ENCODE results near the gene NFATC2.
A peak's percentile ranks its signal among the peaks of the same experiment; 100 is the strongest.

NFATC2 gene

DNA sequence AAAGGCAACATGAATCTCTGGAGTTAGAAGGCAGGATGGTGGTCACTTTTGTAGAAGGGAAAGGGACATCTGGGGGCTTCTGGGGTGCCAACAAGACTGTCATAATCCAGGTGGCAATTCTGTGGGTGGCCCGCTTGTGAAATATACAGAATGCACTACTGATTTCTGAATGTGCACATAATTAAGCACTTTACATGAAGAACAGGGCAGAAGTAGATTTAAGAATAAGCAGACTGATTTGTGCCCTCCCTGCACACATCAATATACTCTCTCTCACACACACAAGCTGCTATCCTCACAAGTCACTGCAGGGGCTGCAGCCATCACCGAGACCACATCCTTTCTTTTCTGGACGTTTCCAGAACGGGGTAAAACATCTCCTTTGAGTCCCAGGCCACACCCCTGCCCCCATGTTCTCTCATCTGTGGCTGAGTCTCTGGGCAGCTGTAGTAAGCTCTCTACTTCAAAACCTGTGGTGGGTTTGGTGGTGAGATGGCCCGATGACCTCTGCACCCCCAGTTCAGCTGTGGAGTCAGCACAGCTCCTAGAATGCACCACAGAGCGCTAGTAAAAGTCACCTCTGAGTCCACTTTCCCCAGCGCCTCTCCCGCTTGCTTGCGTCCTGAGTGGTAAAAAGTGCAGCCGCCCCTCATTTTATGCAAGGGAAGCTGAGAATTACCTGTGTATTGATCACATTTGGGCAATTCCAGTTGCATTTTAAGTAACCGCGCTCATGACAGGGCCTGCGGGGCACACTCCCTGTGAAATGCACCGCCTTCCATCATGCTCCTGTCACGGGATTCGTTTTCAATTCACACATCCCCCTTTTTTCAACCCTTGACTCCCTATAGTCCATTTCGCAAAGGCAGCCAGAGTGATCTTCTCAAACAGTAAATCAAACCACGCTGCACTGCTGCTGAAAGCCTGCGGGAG lies 115.5 kb downstream of the NFATC2 start:
- no peak for DNase-seq

DNA sequence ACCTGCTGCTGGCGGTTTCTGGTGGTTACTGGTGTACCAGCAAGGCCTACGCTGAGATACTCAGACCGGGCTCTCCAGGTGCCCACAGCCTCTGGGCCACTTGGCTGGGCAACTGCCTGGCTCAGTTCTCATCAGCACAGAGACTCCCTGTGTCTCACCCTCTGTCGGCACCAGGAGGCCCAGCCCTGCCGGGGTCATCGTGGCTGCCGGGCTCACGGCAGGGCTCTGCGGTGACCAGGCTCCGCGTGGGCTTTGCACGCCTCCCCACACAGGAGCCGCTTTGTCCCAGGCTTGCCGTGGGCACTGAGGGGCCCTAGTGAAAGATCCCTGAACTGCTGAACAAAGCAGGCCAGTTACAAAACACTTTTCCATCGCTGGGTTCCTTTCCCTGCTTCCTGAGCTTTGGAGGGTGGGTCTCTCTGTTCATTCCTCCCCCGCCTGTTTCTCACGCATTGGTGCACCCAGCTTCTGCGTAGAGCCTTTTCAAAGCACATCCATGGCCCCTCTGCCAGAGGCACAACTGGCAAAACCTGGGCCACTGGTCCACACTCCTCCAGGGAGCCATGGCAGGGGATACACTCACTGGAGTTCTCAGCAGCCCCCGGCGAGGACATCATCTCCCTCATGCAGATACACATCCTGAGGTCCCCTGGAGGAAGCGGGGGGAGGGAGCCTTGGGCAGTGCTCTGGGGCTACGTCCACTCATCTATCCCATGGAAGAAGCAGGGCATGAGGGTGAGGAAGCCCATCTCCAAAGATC lies 117.0 kb downstream of the NFATC2 start:
- no peak for DNase-seq

DNA sequence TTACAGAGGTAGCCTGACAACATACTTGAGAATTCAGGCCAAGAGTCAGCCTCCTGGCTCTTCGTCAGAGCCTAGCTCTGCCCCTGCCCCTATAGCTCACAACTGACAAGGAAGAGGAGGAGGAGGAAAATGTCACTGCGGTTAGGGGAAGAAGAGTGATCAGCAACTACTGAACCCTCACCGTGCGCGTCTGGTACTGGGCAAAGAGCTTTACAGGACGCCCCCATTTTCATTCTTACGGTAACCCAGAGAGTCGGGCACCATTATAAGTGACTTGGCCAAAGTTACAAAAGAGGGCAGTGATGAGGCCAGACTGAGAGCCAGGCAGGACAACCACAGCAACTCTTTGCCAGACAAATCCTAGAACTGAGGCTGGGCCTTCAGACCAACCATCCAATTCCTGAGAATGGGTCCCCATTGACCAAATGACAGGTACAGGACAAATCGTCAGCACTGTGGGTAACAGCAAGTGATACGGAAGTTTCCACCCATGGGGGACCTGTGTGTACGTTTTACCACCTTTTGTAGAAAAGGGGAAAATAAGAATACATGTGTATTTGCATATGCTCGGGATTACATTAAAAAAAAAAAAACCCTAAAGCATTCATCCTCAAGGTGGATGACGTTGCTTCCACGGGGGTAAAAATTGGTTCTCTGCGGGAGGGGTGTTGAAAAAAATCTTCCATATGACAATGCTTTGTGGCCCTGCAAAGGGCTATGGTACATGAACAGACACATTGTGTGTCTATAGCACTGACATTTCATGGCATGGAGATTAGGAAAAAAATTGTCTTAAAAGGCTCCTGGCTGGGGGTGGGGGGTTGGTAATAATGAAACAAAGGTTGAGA lies 118.0 kb downstream of the NFATC2 start:
- no peak for DNase-seq

DNA sequence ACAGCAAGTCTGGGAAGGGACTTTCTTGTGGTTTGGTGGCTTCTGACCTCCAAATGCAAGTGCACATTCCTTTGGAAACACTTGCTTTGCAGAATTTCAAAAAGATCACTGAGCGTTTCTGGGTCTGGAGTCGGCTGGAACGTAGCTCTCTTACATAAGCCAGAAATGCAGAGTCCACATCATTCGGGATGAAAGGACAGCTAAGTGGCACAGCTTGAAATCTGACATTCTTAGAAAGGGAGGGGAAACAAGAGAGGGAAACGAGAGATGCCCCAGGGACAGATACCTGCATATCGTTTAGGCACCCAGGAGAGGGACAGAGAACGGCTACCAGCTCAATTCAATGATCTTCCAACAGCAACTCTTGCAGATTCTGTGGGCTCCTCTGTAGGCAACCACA lies 118.7 kb downstream of the NFATC2 start:
- no peak for DNase-seq

DNA sequence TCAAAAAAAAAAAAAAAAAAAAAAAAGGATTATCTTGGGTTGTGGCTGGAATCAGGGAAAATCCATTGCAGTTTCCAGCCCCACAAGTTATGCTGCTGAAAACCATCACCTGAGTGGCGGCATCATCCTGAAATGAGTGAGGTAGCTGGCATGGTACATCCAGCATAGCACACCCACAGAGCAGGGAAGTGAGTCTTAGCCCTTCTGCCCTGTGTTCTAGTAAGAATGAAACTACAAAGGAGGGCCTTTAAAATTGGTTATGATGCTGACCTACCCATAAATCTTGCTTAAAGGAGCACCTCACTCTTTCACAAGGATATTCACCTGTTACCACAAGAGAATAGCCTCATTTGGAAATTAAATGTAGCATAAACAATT lies 119.2 kb downstream of the NFATC2 start:
- no peak for DNase-seq

DNA sequence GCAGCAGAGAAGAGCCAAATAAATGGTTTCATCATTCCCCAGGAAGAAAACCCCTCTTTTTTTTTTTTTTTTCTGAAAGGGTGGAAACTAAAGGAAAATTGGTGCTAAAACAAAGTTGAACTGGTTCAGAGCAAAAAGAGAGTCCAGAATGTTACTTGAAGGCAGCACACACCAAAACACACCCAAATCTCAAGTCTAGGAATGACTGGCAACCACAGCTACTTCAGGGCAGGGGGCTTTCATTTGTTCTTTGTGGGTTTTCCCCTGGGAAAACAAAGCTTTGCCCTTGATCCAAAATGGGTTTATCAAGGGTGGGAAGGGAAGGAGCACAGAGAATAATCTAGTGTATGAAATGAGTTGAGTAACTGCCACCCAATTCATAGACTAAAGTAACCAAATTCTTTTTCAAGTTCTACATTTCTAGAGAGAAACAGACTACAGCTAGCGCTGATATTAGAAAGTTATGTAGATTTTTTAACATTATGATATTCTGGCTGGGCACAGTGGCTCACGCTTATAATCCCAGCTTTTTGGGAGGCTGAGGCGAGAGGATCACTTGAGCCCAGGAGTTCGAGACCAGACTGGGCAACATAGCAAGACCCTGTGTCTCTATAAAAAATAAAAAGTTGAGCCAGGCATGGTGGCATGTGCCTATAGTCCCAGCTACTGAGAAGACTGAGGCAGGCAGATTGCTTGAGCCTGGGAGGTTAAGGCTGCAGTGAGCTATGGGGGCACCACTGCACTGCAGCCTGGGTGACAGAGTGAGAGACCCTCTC lies 119.8 kb downstream of the NFATC2 start:
- DNase-seq = no peak

DNA sequence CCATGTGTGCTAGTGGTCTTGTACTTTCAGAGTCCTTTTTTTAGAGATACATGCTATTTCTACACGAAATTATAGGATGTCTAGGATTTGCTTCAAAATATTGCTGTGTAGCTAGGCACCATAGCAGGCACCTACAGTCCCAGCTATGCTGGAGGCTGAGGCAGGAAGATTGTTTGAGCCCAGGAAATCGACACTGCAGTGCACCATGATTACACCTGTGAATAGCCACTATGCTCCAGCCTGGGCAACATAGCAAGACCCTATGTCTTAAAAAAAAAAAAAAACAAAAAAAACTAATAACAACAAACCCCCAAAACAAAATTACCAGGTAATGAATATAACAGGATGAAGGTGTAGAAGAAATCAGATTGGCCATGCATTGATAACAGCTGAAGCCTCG lies 121.7 kb downstream of the NFATC2 start:
- DNase-seq = no peak

DNA sequence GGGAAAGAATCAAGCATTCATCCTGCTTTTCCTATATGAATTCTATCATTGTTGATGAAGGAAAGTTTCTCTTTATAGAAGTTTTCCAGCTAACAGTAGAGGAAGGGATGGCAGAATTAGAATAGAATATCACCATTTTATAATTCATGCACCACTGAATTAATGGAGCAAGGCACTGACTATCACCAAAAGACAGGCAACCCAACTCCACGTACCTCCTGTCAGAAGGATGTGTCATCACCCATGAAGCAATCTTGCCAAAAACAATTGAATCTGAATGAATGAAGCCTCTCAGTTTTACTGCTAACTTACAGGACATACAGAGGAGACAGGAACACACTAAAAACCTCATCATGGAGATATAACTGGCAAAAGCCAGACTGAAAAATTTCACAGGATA lies 122.4 kb downstream of the NFATC2 start:
- DNase-seq = no peak

DNA sequence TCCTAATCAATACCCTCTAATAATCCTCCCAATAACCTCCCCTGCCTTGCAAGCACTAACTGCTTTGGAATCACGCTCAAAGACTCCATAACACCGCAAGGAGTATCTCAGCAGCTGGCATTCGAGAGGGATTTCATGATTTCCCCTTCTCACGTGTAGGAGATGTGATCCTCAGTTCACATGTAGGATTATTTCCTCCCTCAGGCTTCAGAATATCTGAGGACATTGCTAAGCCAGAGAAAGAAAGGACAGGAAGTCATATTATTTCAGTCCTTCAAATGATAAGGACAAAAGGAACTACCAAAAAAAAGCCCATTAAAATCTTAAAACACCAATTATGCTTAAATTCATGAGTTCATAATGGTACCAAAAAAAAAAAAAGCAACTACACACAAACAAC lies 122.9 kb downstream of the NFATC2 start:
- no peak for DNase-seq

DNA sequence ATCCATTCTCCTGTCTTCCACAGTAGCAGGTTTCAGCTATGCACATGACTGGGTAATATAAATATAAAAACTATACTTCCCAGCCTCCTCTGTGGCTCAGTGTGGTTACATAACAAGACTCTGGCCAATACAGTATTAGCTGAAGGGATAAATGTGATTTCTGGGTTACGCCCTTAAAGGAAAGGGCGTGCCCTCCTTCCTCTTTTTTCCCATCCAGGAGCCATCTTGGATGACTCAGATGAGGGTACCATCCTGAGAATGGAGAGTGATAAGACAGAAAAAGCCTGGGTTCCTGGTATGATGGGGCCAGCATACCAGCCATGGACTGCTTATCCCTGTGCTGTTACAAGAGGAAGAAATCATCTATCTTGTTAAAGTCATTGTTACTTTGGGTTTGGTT lies 123.3 kb downstream of the NFATC2 start:
- no peak for DNase-seq

DNA sequence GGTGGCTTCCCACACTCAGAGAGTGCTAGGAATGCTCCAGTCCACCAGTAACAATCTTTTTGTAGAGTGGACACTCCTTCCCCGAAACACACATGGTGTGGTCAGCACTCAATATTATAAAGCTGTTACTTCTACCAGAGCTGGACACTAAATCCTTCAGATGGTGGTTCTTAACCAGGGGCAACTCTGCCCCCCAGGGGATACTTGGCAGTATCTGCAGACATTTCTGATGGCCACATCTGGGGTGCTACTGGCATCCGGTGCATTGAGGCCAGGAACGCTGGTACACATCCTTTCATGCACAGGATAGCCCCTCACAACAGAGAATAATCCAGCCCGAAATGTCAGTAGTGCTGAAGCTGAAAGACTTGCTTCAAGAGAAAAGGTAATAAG lies 124.4 kb downstream of the NFATC2 start:
- no peak for DNase-seq

DNA sequence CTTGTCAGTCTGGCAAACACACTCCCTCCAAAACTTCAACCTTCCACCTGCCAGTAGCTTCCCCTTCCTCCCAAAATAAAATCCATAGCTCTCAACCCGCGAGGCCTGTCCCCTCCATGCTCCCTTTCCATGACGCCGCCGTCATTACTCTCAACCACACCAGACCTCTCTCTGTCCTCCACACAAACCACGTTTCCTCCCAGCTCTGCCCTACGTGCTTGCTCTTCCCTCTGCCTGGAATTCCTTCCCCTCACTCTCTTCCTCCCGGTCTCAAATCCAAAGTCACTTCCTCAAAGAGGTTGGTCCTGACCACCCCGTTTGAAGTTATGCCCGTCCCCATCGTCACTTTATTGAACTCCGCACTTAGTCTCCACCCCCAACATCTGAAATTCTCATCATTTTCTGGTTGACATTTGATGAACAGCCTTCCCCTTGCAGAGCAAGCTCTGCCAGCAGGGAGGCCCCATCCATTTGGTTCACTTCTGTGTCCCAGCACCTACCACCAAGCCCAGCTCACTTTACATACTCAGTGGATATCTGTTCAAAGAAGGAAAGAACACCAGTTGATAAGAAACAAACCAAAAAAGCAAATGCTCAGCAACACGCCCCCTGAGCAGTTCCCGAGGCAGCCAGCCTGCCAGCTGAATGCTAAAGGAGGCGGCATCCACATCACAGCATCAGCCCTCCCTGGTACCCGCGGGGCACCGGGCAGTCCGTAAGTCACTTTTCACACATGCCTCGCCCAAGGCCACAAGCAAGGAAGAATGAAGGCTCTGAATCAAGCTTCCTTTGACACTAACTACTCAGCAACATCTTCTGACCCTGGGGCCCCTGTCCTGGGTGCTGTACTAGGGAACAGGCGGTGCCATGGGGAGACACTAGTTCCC lies 125.0 kb downstream of the NFATC2 start:
- DNase-seq = no peak

DNA sequence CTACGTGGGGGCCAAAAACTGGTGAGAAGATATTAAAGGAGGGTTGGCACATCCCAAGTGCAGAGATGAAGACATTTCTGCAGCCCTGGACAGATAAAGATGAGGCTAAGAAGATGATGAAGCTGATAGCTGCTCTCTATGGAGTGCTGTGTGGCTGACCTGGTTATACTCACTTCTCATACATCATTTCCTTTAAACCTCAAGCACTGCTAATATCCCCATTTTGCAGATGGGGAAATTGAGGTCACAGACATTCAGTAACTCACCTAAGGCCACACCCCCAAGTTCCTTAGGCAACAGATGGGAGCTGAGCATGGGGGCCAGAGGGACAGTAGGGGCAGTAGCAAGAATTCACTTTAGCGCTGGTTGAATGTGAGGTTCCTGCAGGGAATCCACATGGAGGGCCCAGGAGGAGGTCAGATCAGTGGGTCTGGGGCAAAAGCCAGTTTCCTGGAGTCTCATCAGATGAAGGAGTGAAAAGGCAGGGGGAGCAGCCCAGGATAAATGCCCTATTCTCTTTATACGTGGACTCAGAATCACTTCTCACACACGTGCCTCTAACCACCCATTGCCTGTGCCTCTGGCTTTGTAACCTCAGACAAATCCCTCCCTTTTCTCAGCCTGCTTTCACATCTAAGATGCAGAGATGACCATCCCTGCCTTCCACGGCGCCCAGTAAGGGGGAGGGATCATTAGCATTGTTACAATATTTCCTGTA lies 125.8 kb downstream of the NFATC2 start:
- no peak for DNase-seq

DNA sequence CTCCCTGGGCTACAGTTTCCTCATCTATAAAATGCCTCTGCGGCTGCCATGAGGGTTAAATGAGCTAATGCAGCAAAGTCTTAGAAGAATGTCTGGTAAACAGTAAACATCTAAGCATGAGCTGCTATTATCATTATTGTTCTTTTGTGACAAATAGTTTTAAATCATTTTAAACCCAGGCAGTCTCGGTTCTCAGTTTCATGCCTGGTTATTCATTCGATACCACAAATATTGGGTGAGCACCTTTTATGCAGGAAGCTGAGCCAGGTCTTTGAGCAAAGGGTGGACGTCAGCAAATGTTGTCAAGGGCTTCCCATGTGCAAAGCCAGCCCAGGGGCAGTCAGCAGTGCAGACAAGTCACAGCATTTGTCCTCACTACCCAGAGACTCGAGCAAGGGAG lies 128.7 kb downstream of the NFATC2 start:
- DNase-seq = no peak

DNA sequence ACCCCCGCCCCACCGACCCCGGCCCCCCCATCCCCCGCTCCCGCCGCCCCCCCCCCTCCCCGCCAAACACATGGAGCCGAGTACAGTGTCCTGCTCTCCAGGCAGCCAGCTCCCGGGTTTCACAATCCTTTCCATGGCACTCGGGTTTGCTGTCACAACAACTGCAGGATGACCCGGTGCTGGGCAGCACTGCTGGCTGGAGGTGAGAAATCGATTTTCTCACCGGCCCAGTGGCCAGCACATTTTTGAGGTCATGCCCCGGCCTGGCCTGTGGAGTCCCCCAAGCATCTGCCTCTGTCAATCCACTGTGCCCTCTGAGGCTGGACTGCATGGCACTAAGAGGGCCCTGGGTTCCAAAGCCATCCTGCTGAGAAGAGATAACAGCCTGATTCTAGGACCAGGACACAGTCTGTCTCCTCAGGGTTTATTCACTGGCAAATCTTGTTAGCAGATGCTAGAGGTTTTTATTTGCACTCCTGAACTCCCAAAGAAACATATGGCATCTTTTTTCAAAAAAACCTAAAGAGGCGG lies 129.5 kb downstream of the NFATC2 start:
- peak; percentile 21 to 79 for DNase-seq

DNA sequence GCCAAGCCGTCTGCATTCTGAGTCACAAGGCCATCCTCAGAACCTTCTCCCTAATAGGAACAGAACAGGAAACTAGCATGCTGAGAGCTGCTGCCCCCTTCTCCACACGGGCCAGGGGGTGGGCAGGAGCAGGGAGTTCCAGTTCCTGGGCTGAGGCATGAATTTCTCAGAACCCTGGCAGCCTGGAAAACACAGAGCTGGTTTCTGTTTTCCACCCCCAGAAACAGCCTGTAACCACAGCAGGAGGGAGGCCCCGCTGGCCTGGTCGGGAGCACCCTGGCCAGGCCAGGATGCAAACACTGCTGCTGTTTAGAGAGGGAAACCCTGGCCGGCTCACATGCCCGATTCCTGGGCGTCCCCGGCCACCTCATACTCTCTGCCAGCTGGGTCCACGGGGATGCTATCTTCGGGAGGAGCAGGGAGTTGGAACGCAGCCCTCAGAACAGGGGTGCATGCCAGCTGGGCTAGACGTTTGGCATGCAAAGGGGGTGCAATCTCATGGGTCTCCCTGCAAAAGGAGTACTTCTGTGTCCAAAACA lies 130.1 kb downstream of the NFATC2 start:
- peak; percentile 33 to 56 for DNase-seq

DNA sequence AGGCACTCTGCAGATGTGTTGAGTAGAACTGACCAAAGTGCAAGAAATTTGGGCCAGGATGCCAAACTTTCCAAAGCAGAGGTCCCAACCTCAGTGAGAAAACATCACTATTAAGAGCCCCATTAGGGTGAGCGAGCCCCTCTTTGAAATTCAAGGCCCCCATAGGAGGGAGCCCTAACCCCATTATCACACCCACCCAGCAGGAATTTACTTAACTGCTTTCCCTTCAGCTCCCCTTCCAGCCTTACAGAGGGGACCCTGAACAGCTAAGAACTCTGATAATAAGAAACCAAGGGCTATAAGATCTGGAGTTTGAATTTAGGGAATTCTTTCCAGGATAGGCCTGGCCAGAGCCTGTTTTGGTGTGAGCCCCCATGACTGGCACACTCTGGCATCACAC lies 130.6 kb downstream of the NFATC2 start:
- no peak for DNase-seq

DNA sequence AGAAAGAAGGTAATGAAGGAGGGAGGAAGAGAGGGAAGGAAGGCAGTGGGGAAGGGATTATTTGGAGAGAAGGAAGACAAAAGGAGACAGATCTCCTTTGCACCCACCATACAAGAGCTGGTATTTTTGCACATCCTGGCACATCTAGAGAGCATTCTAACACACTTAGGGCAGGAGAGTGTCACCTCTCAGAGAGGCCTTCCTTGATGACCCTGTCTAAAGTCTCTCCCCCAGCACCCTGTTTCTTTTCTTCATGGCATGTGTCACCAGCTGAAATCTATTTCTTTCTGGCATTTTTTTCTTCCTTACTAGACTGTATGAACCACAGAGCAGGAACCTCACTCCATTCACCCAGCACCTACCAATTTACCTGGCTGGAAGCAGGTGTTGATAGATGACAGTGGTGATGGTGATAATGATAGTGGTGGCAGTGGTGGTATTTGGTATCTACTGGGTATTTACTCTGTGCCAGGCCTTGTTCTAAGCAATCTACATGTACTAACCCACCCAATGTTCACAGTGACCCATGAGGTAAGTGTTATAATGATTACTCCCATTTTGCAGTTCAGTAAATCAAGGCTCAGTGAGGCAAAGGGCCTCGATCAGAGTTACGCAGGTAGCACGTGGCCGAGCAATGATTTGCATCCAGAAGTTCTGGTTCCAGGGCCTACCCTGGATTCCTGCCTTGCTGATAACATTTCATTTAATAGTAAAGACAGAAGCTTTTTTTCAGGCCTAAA lies 131.8 kb downstream of the NFATC2 start:
- DNase-seq = no peak

DNA sequence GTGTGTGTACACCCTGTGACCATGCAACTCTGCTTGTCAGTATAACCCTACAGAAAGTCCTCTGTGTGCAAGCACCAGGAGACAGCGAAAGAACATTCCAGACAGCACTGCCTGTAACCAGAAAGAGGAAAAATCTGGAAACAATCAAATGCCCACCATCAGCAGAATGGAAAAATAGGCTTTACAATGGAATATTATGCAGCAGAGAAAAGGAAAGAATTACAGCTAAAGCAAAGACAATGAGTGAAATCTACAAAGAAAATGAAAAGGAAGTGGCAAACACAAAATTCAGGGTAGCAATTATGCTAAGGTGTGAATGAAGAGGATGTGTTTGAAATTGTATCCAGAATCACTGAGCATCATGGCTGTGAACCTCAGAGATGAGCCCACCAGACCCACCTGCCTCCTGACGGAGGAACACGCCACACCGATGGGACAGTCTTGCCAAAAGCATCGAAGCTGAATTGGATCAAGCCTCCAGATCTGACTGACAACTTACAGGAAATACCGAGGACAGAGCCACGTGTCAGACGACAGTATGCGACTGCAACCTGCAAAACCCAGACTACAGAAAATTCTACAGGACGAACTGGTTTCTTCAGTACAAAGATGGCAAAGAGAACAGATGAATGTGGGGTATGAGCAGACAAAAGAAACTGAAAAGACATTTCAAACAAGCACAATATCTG lies 133.2 kb downstream of the NFATC2 start:
- no peak for DNase-seq

All from NCI-H446 (cell line).